ENCODE measurements around the gene CLINT1. TPM values are rescaled to one million over a fixed set of nuclear protein-coding genes. Genes with fewer than 3 reads are reported as not detected.

The CLINT1 gene
- polyA plus RNA-seq, 1 experiment = 103 TPM

DNA sequence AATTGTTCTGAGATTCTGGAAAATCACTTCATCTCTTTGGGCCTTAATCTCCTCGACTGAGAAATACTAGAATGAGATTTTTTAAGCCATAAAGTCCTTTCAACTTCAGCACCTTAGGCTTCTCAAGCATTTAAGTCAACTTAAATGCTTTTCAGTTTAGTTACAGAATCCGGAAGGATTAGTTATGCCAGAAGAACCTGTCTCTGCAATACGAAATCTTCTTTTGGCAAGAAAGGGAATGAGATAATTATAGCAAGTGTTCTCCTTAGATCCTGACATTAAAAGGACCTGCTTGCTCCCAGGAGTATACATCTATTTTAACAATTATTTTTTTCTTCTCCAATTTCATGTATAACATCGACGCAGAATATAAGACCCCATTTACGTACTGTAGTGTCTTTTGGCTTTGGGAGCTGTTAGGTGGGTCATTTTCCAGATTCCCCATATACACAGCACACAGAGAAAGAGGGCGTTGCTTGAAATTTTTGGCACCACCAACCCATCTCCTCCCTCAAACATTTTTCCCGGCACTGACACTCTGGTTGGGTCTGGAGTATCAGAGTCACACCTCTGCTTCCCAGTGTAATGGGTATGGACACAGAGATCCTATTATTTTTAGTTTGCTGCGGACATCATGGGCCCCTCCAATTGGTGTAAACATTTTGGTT is 43.6 kb upstream of the CLINT1 start:
- POLR2A ChIA-PET = no interaction called here
- CTCF ChIA-PET = interaction anchor here (0.7 to 2.4 kb wide), 3 partner anchors 14 to 160 kb away, joined by 3 to 11 read pairs (median 3); no protein-coding TSS in a partner anchor

GRCh38 chr5:157900644-157901043 is 41.7 kb upstream of the CLINT1 start:
- POLR2A ChIA-PET = no interaction called here
- H3K27ac ChIP-seq (ENCODE audit: low read depth, low read length) = no peak overlapping the region
- H3K27me3 ChIP-seq (ENCODE audit: control insufficient read depth, insufficient read depth, low read length) = no peaks in the 10 kb centered on the region
- TF ChIP-seq CTCF (IDR thresholded peaks at IDR 0.05; ENCODE audit: low read depth, low read length) = no peak
- CTCF ChIA-PET = interaction anchor here (0.8 to 1.6 kb wide), 3 partner anchors 18 to 174 kb away, joined by 3 to 7 read pairs (median 5); no protein-coding TSS in a partner anchor
- H3K4me3 ChIP-seq (ENCODE audit: low read depth, low read length) = no peak overlapping the region
- H3K9me3 ChIP-seq (ENCODE audit: control insufficient read depth, insufficient read depth, low read length) = no peaks in the 10 kb centered on the region
- no peak for DNase-seq (ENCODE audit: low read depth, low spot score)

More for the DNA sequence above, 43.6 kb upstream of the CLINT1 start:
- TF ChIP-seq CTCF (IDR thresholded peaks at IDR 0.05; ENCODE audit: low read depth, low read length) = no peak
- no peak for DNase-seq (ENCODE audit: low read depth, low spot score)
- Histone ChIP-seq H3K27me3 (ENCODE audit: control insufficient read depth, insufficient read depth, low read length) (no peaks in the 10 kb centered on the region), H3K4me3 (ENCODE audit: low read depth, low read length) (no peak overlapping the region), H3K27ac (ENCODE audit: low read depth, low read length) (no peak overlapping the region), H3K9me3 (ENCODE audit: control insufficient read depth, insufficient read depth, low read length) (no peaks in the 10 kb centered on the region)

DNA sequence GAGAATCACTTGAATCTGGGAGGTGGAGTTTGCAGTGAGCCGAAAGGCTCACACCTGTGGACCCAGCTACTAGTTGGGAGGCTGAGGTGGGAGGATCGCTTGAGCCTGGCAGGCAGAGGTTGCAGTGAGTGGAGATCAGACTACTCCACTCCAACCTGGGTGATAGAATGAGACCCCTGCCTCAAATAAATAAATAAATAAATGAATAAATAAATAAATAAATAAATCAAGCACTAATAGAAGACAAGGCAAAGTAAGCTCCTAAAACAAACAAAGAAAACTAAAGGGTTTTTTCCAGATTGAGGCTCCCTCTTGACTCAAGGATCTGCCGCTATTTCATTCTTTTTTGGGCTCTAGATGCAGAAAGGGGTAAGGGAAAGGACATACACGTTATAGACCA is 34.7 kb upstream of the CLINT1 start:
- no peak for DNase-seq (ENCODE audit: low read depth, low spot score)
- H3K4me3 ChIP-seq (ENCODE audit: low read depth, low read length) = no peak overlapping the region
- no peaks in the 10 kb centered on the region for H3K27me3 ChIP-seq (ENCODE audit: control insufficient read depth, insufficient read depth, low read length)
- CTCF ChIA-PET = interaction anchor here (0.6 kb wide), 1 partner anchor 583 kb away, joined by 3 read pairs; no protein-coding TSS in a partner anchor
- TF ChIP-seq CTCF (IDR thresholded peaks at IDR 0.05; ENCODE audit: low read depth, low read length) = no peak
- H3K9me3 ChIP-seq (ENCODE audit: control insufficient read depth, insufficient read depth, low read length) = no peaks in the 10 kb centered on the region
- no peak overlapping the region for H3K27ac ChIP-seq (ENCODE audit: low read depth, low read length)
- POLR2A ChIA-PET = no interaction called here

- Histone ChIP-seq H3K4me3 (ENCODE audit: low read depth, low read length) (no peak overlapping the region), H3K27ac (ENCODE audit: low read depth, low read length) (no peak overlapping the region), H3K27me3 (ENCODE audit: control insufficient read depth, insufficient read depth, low read length) (no peaks in the 10 kb centered on the region), H3K9me3 (ENCODE audit: control insufficient read depth, insufficient read depth, low read length) (no peaks in the 10 kb centered on the region)
- TF ChIP-seq CTCF (IDR thresholded peaks at IDR 0.05; ENCODE audit: low read depth, low read length) = no peak
- ChIA-PET POLR2A (no interaction called here), CTCF (interaction anchor here (0.6 kb wide), 1 partner anchor 582 kb away, joined by 3 read pairs; no protein-coding TSS in a partner anchor)
- DNase-seq (ENCODE audit: low read depth, low spot score) = no peak
Observed at GRCh38 chr5:157892974-157893373, 34.0 kb upstream of the CLINT1 start.

DNA sequence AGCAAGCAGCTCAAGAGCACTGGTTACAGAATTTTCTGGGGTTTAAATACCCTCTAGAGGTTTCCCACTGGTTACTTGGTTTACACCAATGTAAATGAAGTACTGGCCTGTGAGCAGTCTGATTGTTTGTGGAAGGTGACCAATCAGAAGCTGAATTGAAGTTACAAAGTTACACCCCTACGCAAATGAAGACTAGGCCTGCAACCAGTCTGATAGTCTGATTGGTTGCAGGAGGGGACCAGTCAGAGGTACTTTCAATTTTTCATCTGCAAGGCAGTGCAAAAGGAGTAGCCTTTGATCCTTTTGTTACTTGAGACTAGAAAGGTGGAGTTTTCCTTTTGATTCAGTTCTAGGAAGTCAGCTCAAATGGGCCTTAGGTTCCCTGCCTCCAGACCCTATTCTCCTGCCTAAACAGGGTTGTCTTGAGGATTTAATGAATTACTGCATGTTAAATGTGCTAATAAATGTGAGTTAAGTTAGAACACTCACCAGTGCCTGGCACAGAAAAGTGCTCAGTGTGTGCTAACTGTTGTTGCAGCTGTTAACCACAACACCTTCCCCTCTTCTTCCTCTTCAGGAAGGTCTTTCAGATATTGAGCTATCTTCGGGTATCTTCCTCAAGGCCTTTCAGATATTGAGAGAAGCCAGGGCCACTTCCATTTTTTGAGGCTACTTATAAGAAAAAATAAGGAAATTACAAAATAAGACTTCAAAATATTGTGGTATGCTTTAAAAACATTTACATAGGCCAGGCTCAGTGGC is 32.1 kb upstream of the CLINT1 start:
- CTCF ChIA-PET = interaction anchor here (1.5 to 1.6 kb wide), 2 partner anchors 36 to 58 kb away, joined by 5 read pairs; no protein-coding TSS in a partner anchor
- no peak for DNase-seq (ENCODE audit: low read depth, low spot score)
- no peak overlapping the region for H3K4me3 ChIP-seq (ENCODE audit: low read depth, low read length)
- no peak overlapping the region for H3K27ac ChIP-seq (ENCODE audit: low read depth, low read length)
- no peak for TF ChIP-seq CTCF (IDR thresholded peaks at IDR 0.05; ENCODE audit: low read depth, low read length)
- peaks cover 7% of the 10 kb centered on the region; the same call in 1 of the 2 replicates for H3K9me3 ChIP-seq (ENCODE audit: control insufficient read depth, insufficient read depth, low read length)
- H3K27me3 ChIP-seq (ENCODE audit: control insufficient read depth, insufficient read depth, low read length) = no peaks in the 10 kb centered on the region
- POLR2A ChIA-PET = no interaction called here

Measured in AG04450 (cell line).